ENCODE results near the gene CCDC92B. TPM values are rescaled to one million over a fixed set of nuclear protein-coding genes. Genes with fewer than 3 reads are reported as not detected.

Gene CCDC92B
- total and polyA plus RNA-seq, 2 of the 4 experiments (the other 2 are of a cell fraction): not detected

- no peak for TF ChIP-seq MAZ (IDR thresholded peaks at IDR 0.05; ENCODE audit: borderline replicate concordance, low read depth, low read length)
Observed at GRCh38 chr17:2710071-2710802, 39.2 kb downstream of the CCDC92B start (continued).

DNA sequence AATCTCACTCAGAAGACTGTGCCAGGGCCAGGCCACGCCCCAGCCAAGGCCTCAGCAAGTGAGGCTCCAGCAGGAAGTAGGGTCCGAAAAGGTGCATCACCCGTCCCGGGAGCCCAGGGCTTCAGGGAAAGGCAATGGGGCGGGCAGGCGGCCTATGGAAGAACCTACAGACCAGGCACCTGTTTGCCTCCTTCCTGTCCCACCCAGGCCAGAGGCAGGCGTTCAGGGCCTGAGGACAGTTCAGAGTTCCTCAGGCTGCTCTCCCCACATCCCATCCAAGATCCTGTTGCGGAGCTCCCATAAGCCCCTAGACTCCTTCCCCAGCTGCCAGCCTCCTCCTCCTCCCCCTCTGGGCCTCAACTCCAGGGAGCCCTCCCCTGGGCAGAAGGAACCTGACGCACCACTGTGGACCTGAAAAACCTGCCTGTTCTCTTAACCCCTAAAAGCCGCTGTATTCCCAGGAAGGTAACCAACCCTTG is 40.2 kb downstream of the CCDC92B start:
- Histone ChIP-seq H2BK15ac (ENCODE audit: low read depth, low read length) (no peak overlapping the region), H3K4me3 (ENCODE audit: insufficient read depth, low read depth, low read length) (no peak overlapping the region), H2BK5ac (ENCODE audit: low read depth, low read length, poor library complexity, severe bottlenecking) (no peak overlapping the region), H3K9me1 (ENCODE audit: insufficient read depth, low read length) (peaks cover 22% of the 10 kb centered on the region), H3K36me3 (ENCODE audit: control insufficient read depth, insufficient read depth, low read length) (no peaks in the 10 kb centered on the region; the same call in 1 of the 2 replicates), H3K18ac (ENCODE audit: low read depth, low read length) (no peak overlapping the region), H4K8ac (ENCODE audit: low read depth in 2 of 2, low read length in 2 of 2) (no peak overlapping the region), H3K4me2 (ENCODE audit: low read depth, low read length) (no peak overlapping the region), H2BK20ac (ENCODE audit: low read depth, low read length) (no peak overlapping the region), H3K4me1 (ENCODE audit: control insufficient read depth, insufficient read depth, low read length) (peaks cover 31% of the 10 kb centered on the region), H3K9me3 (ENCODE audit: control insufficient read depth, insufficient read depth, low read length) (no peaks in the 10 kb centered on the region), H3K27me3 (ENCODE audit: control insufficient read depth, insufficient read depth, low read length) (no peaks in the 10 kb centered on the region), H3K56ac (ENCODE audit: extremely low read depth, insufficient read depth, low read length) (no peak overlapping the region), H3K27ac (ENCODE audit: insufficient read depth, low read length) (no peak overlapping the region), H3K79me1 (ENCODE audit: low read depth in 1 of 2, low read length in 2 of 2) (peaks cover 11 to 76% of the 10 kb centered on the region in 2 experiments), H3K4ac (ENCODE audit: low read depth, low read length) (no peak overlapping the region), H3K23ac (ENCODE audit: low read depth, low read length) (no peak overlapping the region), H2AK9ac (replicated peaks; ENCODE audit: low read depth, low read length, poor library complexity) (peak overlapping the region; percentile 79), H3K14ac (replicated peaks; ENCODE audit: low read depth, low read length) (no peak overlapping the region), H2BK120ac (ENCODE audit: low read depth, low read length) (no peak overlapping the region), H2AK5ac (ENCODE audit: low read depth, low read length) (no peak overlapping the region), H4K5ac (ENCODE audit: low read depth, low read length) (no peak overlapping the region), H3K9ac (ENCODE audit: low read depth, low read length) (no peak overlapping the region), H4K91ac (ENCODE audit: insufficient read depth, low read depth, low read length) (no peak overlapping the region), H2AFZ (replicated peaks; ENCODE audit: low read length, poor library complexity) (peak overlapping the region; percentile 26), H4K20me1 (ENCODE audit: insufficient read depth, low read length) (peaks cover 67% of the 10 kb centered on the region)
- ATAC-seq (ENCODE audit: low read depth) (no peak), DNase-seq (no peak)
- intact Hi-C loops (cut with micrococcal nuclease): no loop called here
- TF ChIP-seq, protein P1, sequence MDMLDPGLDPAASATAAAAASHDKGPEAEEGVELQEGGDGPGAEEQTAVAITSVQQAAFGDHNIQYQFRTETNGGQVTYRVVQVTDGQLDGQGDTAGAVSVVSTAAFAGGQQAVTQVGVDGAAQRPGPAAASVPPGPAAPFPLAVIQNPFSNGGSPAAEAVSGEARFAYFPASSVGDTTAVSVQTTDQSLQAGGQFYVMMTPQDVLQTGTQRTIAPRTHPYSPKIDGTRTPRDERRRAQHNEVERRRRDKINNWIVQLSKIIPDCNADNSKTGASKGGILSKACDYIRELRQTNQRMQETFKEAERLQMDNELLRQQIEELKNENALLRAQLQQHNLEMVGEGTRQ (IDR thresholded peaks at IDR 0.05; ENCODE audit: low read depth, low read length): no peak
- TF ChIP-seq, protein P2, sequence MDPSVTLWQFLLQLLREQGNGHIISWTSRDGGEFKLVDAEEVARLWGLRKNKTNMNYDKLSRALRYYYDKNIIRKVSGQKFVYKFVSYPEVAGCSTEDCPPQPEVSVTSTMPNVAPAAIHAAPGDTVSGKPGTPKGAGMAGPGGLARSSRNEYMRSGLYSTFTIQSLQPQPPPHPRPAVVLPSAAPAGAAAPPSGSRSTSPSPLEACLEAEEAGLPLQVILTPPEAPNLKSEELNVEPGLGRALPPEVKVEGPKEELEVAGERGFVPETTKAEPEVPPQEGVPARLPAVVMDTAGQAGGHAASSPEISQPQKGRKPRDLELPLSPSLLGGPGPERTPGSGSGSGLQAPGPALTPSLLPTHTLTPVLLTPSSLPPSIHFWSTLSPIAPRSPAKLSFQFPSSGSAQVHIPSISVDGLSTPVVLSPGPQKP (IDR thresholded peaks at IDR 0.05; ENCODE audit: borderline replicate concordance, low read depth, low read length): no peak
- no TSS peak for BruUV-seq (replicated peaks)
- CTCF ChIA-PET: interaction anchor here (0.8 kb wide), 1 partner anchor 13 kb away, joined by 3 read pairs; no protein-coding TSS in a partner anchor
- POLR2A ChIA-PET (ENCODE audit: unreplicated experiment): interaction anchor here (0.6 kb wide), 1 partner anchor 18 kb away, joined by 3 read pairs; no protein-coding TSS in a partner anchor
- 70% methylated on average over 5 of the region's 10 CpGs; no CpG with 5 or more reads in 1 of the 2 experiments for WGBS, 2 experiments (ENCODE audit: extremely low coverage in 2 of 2, insufficient read length in 1 of 2)
- in situ Hi-C loops (cut with MboI; ENCODE audit: low sequenced_read_pairs): no loop called here
- dilution Hi-C loops (cut with HindIII; ENCODE audit: low sequenced_read_pairs, unreplicated experiment): no loop called here

All from IMR-90 (cell line).